KBM-7 (cell line): Measurements from ENCODE around the gene SDCCAG8.
A peak's percentile ranks its signal among the peaks of the same experiment; 100 is the strongest.

Experiments used
- DNase-seq: peaks from one replicate; pipeline ENCODE4 v3.0.0-alpha.2; 2015
- in situ Hi-C: fragments of 300-500 bp; cut with MboI; formaldehyde crosslinking; loops from 2 replicates; pipeline ENCODE4 v1.14.3; 2020; ENCODE audit warnings: low sequenced_read_pairs, low pct_unique_long_range_greater_than_20kb, mixed read lengths

Gene SDCCAG8

DNA sequence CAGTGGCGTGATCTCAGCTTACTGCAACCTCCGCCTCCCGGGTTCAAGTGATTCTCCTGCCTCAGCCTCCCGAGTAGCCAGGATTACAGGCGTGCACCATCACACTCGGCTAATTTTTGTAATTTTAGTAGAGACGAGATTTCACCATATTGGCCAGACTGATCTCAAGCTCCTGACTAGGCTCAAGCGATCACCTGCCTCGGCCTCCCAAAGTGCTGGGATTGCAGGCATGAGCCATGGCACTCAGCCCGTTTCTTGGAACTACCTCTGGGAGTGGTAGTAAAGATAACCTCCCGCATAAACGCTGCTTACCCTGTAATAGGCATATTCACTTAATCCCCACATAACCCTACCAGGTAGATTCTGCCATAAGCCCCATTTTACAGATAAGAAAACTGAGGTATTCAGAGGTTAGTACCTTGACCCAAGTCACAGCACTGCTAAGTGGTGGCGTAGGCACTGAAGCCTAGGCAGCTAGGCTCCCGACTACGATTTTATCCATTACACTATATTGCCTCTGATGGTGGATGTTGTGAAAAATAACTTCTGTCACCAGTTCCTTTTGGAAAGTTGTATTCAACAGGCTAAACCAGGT, 143.8 kb downstream of the SDCCAG8 start:
- in situ Hi-C loops, result no loop called here

GRCh38 chr1:243402868-243403267, 147.0 kb downstream of the SDCCAG8 start:
- DNase-seq, result no peak
- in situ Hi-C loops, result no loop called here

More for the DNA sequence above, 143.8 kb downstream of the SDCCAG8 start:
- no peak for DNase-seq

DNA sequence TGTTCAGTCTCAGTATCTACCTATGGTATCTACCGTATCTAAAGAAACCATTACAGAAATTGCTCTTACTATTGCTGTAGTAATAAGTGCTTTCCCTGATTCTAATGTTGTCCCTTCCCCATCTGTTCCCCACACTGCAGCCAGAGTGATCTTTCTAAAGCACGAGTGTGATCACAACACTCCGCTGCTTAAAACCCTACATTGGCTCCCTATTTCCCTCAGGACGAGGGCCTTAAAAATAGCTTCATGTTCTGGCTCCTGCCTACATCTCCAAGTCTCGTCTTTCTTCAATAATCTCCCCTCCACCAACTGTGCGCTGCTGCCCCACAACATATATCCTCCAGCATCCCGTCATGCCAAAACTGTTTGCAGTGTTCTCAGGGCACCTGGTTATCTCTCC, 150.6 kb downstream of the SDCCAG8 start:
- no peak for DNase-seq
- in situ Hi-C loops, result no loop called here

GRCh38 chr1:243407284-243408018, 151.6 kb downstream of the SDCCAG8 start:
- in situ Hi-C loops, result no loop called here
- peak; percentile 4 for DNase-seq

- DNase-seq, result no peak
- in situ Hi-C loops, result no loop called here
These were observed 152.6 kb downstream of the SDCCAG8 start for GRCh38 chr1:243408479-243408878.

GRCh38 chr1:243409284-243409683, 153.4 kb downstream of the SDCCAG8 start:
- in situ Hi-C loops, result no loop called here
- no peak for DNase-seq

- in situ Hi-C loops, result no loop called here
- DNase-seq, result no peak
These were observed 155.6 kb downstream of the SDCCAG8 start for GRCh38 chr1:243411472-243411871.

- no peak for DNase-seq
- in situ Hi-C loops, result no loop called here
These were observed 157.8 kb downstream of the SDCCAG8 start for GRCh38 chr1:243413431-243414151.

GRCh38 chr1:243414152-243414494, 158.3 kb downstream of the SDCCAG8 start:
- in situ Hi-C loops, result no loop called here
- no peak for DNase-seq

DNA sequence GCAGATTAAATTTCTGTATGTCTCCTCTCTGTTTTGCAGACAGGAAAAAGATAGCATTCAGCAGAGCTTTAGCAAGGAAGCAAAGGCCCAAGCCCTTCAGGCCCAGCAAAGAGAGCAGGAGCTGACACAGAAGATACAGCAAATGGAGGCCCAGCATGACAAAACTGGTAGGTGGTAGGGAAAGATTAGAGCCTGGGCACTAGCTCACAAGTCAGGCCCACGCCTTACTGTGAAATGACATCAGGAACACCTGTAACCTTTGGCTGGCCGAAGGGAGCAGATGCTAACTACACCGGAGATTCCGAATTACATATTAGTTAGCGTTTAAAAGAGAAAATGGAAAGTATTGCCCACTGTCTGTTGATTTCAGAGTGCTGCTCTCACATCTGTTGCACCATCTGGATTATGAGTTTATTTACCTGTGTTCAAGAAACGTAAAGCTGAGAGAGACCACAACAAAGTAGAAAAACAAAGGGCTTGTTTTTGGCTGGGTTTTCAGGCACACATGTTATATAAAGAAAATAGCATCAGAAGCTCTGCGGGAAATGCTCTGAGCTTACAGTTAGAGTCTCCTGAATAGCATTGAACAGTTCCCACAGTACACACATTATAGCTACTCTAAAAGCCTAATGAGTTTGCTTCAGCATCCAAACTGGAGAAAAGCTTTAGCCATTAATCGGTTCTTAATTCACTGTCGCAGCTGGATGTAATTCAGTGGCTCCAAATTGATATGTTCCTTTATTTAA, 160.0 kb downstream of the SDCCAG8 start:
- DNase-seq, result no peak
- in situ Hi-C loops, result no loop called here

- in situ Hi-C loops, result no loop called here
- DNase-seq, result no peak
These were observed 160.7 kb downstream of the SDCCAG8 start for GRCh38 chr1:243416495-243416894.

- in situ Hi-C loops, result no loop called here
- DNase-seq, result no peak
These were observed 164.4 kb downstream of the SDCCAG8 start for GRCh38 chr1:243420016-243420945.

GRCh38 chr1:243420946-243421685, 165.3 kb downstream of the SDCCAG8 start:
- DNase-seq, result no peak

GRCh38 chr1:243421784-243422183, 165.9 kb downstream of the SDCCAG8 start:
- peak; percentile 84 for DNase-seq
- in situ Hi-C loops, result no loop called here

More at GRCh38 chr1:243420946-243421685, 165.3 kb downstream of the SDCCAG8 start:
- in situ Hi-C loops, result no loop called here

DNA sequence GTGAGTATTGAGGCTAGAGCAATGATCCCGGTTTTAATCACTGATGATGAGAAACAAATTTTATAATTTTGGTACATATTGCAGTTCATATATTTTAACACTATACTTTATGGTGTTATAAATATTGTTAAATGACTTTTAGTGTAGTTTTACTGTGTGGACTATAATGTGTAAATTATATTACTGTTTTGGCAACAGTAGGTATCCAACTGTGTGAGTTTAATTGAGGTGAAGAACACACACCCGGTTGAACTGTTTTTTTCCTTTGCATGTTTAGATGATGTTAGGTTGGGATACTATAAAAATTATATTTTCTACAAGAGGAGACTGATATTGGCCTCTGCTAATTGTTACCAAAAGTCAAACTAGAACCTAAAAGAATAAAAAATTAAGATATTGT, 166.5 kb downstream of the SDCCAG8 start:
- DNase-seq, result no peak
- in situ Hi-C loops, result no loop called here

DNA sequence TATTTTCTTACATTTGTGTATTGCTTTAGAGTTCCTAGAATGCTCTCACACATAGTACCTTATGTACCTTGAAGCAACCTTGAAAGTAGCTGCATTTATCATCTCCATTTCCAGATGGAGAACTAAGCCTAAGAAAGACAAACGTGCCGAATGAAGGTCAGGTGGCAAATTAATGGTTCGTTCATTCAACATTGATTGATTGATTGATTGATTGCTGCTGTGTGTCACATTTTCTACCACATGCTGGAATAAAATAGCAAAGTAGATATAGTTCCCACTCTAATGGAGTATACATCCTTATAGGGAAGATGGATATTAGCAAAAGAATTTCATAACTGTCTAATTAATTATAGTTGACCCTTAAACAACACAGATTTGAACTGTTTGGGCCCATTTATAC, 172.2 kb downstream of the SDCCAG8 start:
- in situ Hi-C loops, result no loop called here
- DNase-seq, result no peak

- DNase-seq, result no peak
- in situ Hi-C loops, result no loop called here
These were observed 172.9 kb downstream of the SDCCAG8 start for GRCh38 chr1:243428617-243429342.
